ENCODE measurements around the gene COL23A1. TPM values are rescaled to one million over a fixed set of nuclear protein-coding genes. Genes with fewer than 3 reads are reported as not detected.

The COL23A1 gene
- total and polyA plus RNA-seq, 8 donors: 0.06 to 0.68 (median 0.33) TPM; not detected in 2

GRCh38 chr5:178246624-178247279 lies 343.4 kb downstream of the COL23A1 start:
- ATAC-seq (no peak), FAIRE-seq (no peak), DNase-seq (peak in 1 of 6 donors; percentile 22)
- no peak for TF ChIP-seq CTCF (IDR thresholded peaks at IDR 0.05)
- Histone ChIP-seq H3K4me3 (no peak overlapping the region), H3K36me3 (no peaks in the 10 kb centered on the region), H3K27me3 (no peaks in the 10 kb centered on the region), H3K4me1 (no peaks in the 10 kb centered on the region), H3K27ac (no peak overlapping the region), H3K9me3 (no peaks in the 10 kb centered on the region)
- intact Hi-C loops (cut with DNase I): no loop called here
- WGBS, 2 donors: 74 to 78% methylated on average over 15 of the region's 15 CpGs

GRCh38 chr5:178245389-178245788 lies 344.8 kb downstream of the COL23A1 start:
- no peaks in the 10 kb centered on the region for H3K27me3 ChIP-seq
- no peak for ATAC-seq
- intact Hi-C loops (cut with DNase I): no loop called here
- H3K4me3 ChIP-seq: no peak overlapping the region
- H3K4me1 ChIP-seq: no peaks in the 10 kb centered on the region
- TF ChIP-seq CTCF (IDR thresholded peaks at IDR 0.05): no peak
- 61 to 81% methylated on average over 2 of the region's 2 CpGs for WGBS, 2 donors
- no peaks in the 10 kb centered on the region for H3K36me3 ChIP-seq
- H3K9me3 ChIP-seq: no peaks in the 10 kb centered on the region
- FAIRE-seq: no peak
- no peak for DNase-seq
- H3K27ac ChIP-seq: no peak overlapping the region

- TF ChIP-seq CTCF (IDR thresholded peaks at IDR 0.05): no peak
- no peak for ATAC-seq
- peak in 1 of 6 donors; percentile 6 for DNase-seq
- no peak for FAIRE-seq
- H3K36me3 ChIP-seq: no peaks in the 10 kb centered on the region
- 79 to 85% methylated on average over 2 of the region's 2 CpGs for WGBS, 2 donors
- intact Hi-C loops (cut with DNase I): no loop called here
- no peak overlapping the region for H3K4me3 ChIP-seq
- no peaks in the 10 kb centered on the region for H3K9me3 ChIP-seq
- H3K27me3 ChIP-seq: no peaks in the 10 kb centered on the region
- H3K4me1 ChIP-seq: no peaks in the 10 kb centered on the region
- no peak overlapping the region for H3K27ac ChIP-seq
Measured at GRCh38 chr5:178244576-178244975, 345.6 kb downstream of the COL23A1 start.

- DNase-seq (peak in 1 of 6 donors; percentile 31), FAIRE-seq (no peak), ATAC-seq (no peak)
- no peak for TF ChIP-seq CTCF (IDR thresholded peaks at IDR 0.05)
- H3K9me3 ChIP-seq: no peaks in the 10 kb centered on the region
- no peak overlapping the region for H3K27ac ChIP-seq
- H3K4me1 ChIP-seq: peaks cover 0 to 9% (median 0%) of the 10 kb centered on the region in 3 donors
- intact Hi-C loops (cut with DNase I): no loop called here
- H3K36me3 ChIP-seq: no peaks in the 10 kb centered on the region
- no peaks in the 10 kb centered on the region for H3K27me3 ChIP-seq
- 70% methylated on average over 10 of the region's 10 CpGs for WGBS, 2 donors
- no peak overlapping the region for H3K4me3 ChIP-seq
Measured at GRCh38 chr5:178242416-178242815, 347.8 kb downstream of the COL23A1 start.

GRCh38 chr5:178241688-178242231 lies 348.4 kb downstream of the COL23A1 start:
- WGBS, 2 donors: 71 to 77% methylated on average over 12 to 15 of the region's 15 CpGs
- DNase-seq (peak in 1 of 6 donors; percentile 69), FAIRE-seq (no peak), ATAC-seq (peak in 1 of 4 donors; percentile 8)
- intact Hi-C loops (cut with DNase I): no loop called here
- Histone ChIP-seq H3K27ac (peak overlapping the region in 1 of 4 donors; percentile 19), H3K36me3 (no peaks in the 10 kb centered on the region), H3K4me1 (peaks cover 0 to 15% (median 0%) of the 10 kb centered on the region in 3 donors), H3K9me3 (no peaks in the 10 kb centered on the region), H3K27me3 (no peaks in the 10 kb centered on the region), H3K4me3 (no peak overlapping the region)
- TF ChIP-seq CTCF (IDR thresholded peaks at IDR 0.05): no peak
